Colon (tissue), 2 donors: ENCODE results near the gene PRR32.
"Not testable (repeated sequence)": the region's sequence is repeated elsewhere in the genome, so short reads cannot be mapped to it uniquely, and the experiment has no call there.

ENCODE experiments used
- FAIRE-seq: peaks from 2 replicates; lab custom pipeline; 2012; peaks lifted over from hg19 to GRCh38; lab: Jason Lieb, UNC
- donor health status: control.
- donor health status: control.

The PRR32 gene, protein sequence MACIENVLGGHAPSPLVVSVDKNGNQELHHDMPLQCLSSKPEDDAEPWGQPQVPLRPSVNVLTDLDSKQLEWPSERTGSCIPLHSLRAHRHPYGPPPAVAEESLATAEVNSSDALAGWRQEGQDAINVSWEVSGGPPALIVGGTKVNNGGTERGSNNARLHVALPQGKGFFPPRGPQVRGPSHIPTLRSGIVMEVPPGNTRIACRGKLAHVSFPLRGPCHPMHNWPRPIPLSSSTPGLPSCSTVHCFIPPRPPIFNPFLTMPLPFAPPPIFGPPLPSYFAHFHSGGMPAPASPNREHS

DNA sequence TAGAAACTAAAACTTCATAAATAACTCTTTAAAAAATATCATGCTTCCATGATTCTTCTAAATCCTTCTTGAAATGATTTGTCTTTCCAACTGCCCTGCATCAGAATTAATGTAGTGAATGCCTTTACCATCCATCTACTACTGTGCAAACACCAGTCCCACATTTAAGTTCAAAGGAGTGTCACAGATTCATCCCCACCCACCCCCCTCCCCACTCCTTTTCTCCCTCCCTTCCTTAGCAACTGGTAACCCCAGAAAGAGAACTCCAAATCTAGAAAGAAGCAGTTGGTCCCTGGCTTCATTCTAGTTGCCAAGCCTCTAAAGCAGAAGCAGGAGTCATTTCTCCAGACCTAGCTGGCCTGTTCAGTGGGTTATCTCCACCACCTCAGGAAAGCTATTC, at the start of gene PRR32:
PRR32 (plus strand) TSS at position 301 of the 400 bp plus-strand sequence. CDS start 115 bp downstream, outside the sequence.
- no peak for FAIRE-seq

DNA sequence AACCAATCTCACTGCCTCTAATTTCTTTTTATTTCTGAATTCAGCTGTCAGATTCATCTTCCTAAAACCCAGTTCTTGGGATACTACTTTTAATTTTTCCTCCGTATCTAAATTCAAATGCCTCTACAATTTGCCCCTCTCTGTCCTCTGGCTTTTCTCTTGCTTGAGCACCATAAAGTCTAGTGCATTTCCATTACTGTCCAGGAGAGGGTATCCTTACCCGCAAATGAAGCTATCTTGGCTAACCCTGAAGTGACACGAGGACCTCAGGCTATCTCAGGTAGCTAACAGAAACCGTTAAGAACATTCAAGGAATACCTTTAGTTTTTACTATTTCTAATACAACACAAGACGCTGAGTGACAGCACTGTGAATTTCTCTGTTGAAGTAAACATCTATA, 49.4 kb upstream of the PRR32 start:
- FAIRE-seq: no peak

DNA sequence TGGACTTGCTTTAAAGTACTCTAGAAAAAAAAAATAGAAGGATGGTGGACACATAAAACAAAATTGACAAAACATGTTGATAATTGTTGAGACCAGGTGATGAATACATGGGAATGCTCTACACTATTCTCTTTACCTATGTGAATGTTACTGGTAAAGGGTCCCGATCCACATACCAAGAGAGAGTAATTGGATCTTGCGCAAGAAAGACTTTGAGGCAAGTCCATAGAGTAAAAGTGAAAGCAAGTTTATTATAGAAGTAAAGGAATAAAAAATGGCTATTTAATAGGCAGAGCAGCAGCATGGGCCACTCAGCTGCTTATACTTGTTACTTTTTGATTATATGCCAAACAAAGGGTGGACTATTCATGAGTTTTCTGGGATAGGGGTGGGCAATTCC, 34.0 kb upstream of the PRR32 start:
- no peak for FAIRE-seq

DNA sequence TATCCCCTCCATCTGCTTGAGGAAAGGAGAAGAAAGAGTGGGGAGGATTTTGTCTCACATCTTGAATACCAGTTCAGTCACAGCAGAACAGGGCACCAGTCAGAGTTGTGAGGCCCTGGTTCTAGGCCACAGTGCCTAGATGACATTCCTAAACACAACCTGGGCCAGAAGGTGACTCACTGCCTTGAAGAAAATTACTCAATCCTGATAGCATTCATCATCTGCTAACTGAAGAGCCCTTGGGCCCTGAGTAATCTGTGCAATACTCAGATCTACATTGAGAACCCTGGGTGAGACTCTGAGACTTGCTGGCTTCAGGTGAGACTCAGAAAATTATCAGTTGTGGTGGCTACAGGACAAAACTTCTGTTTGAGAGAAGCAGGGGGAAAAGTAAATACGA, 20.5 kb upstream of the PRR32 start:
- no peak for FAIRE-seq

DNA sequence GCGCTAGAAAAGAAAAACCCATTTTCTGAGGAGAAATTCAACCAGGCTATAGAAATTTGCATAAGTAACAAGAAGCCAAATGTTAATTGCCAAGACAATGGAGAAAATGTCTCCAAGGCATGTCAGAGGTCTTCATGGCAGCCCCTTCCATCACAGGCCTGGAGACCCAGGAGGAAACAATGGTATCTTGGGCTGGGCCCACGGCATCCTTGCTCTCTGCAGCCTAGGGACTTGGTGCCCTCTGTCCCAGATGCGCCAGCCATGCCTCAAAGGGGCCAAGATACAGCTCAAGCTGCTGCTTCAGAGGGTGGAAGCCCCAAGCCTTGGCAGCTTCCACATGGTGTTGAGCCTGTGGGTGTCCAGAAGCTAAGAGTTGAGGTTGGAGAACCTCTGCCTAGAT, 12.7 kb upstream of the PRR32 start:
- not testable (repeated sequence) for FAIRE-seq

DNA sequence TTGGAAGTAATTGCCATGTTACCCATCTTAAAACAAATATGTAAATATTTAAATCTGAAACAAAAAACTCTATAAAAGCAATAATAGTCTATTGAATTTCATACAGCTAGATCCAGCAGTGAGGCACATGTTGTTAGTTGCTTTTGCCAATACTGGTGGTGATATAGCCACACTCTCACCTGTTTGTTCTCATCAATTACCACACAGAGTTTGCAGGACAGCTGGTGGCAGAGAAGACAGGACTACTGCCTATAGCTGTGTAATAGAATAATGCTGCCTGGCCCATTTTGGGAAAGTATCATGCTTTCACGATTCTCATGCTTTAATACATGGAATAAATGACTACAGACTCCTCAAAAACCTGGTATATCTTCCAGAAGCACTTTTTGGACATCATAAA, 3.7 kb upstream of the PRR32 start:
- no peak for FAIRE-seq

DNA sequence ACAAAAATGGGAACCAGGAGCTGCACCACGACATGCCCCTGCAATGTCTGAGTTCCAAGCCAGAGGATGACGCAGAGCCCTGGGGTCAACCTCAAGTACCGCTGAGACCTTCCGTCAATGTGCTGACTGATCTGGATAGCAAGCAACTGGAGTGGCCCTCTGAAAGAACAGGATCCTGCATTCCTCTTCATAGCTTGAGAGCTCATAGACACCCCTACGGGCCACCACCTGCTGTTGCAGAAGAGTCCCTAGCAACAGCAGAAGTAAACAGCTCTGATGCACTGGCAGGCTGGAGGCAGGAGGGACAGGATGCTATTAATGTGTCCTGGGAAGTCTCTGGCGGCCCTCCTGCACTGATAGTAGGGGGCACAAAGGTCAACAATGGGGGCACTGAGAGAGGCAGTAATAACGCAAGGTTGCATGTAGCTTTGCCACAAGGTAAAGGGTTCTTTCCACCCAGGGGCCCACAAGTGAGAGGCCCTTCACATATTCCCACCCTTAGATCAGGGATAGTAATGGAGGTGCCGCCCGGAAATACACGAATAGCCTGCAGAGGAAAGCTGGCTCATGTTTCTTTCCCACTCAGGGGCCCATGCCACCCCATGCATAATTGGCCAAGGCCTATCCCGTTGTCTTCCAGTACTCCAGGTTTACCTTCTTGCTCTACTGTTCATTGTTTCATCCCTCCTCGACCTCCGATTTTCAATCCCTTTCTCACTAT, 1.3 kb downstream of the PRR32 start:
- no peak for FAIRE-seq

DNA sequence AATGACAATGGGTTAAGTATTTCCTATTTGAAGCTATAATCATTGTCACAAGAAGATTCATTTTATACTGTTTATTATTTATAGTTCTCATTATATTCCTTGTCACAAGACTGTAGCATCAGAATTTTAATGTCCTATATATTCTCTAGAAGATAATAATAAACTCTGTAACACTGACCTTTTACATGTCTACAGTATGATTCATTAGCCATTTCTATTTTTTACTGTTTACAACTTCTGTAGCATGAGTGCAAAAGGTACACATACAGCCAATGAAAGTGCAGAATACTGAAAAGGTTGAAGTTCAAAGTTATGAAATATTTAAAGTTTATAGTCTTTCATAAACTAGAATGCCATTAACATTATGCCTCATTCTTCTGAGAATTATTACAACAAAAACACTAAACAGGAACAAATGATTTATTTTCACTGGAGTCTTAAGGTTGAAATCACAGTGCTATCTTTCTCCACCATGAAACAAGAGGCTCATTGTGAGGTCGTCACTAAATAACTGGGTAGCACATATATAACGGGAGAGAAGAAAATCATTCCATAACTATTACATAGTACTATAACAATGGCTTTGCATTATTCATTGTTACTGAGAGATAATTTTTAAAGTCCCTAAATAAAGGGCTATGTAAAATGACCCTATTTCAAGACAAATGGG, 4.9 kb downstream of the PRR32 start:
- peak; percentile 31 for FAIRE-seq

DNA sequence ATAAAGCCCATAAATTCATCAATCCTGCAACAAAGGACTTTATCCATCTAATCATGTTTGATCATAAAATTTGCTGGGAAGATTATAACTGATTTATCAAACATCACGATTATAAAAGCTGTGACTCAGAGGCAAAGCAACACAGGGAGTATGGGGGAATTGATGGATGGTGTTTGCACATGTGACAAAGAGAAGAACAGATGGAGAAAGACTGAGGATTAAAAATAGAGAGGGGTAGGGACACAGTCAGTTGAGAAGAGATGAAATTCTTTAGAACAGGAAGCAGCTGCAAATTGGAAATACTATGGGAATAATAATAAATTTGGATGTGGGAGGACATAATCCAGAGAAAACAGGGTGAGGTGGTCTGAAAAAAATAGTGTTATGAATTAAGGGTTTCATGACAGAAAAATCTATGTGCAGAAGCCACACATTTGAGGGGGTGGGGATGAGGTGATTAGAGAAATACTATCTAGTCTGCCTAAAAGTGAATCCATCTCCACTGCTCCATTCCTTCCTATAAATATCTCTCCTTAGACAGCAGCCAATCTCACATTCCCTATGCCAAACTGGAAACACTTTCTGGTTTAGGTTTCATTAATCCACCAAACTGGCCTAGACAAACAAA, 6.2 kb downstream of the PRR32 start:
- no peak for FAIRE-seq

DNA sequence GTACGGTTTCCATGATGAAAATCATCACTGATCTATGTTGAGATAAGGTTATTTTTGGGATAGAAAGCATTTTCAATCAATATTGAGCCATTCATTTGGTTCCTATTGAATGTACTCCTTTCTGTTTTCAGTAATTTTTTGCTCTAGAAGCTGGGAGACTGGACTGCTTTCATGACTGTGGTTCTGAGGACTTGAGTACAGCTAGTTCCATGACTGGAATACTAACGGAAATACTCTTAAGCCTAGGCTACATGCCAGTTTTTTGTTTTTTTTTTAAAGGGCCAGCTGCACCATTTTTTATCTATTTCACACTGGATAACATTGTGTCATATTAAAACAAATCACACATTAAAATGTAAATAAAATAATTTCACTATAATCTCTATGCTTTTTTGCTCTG, 16.7 kb downstream of the PRR32 start:
- no peak for FAIRE-seq

DNA sequence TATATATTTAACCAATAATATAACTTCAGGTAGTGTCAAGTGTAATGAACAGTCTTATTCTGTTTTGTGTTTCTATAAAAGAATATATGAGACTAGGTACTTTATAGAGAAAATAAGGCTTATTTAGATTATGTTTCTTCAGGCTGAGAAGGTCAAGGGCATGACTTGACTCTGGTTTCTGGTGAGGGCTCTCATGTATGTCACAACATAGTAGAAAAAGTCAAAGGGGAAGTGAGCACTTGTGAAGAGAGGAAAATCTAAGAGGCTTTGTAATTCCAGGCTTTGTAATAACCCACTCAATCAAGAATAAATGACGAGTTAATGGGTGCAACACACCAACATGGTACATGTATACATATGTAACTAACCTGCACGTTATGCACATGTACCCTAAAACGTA, 27.6 kb downstream of the PRR32 start:
- no peak for FAIRE-seq

DNA sequence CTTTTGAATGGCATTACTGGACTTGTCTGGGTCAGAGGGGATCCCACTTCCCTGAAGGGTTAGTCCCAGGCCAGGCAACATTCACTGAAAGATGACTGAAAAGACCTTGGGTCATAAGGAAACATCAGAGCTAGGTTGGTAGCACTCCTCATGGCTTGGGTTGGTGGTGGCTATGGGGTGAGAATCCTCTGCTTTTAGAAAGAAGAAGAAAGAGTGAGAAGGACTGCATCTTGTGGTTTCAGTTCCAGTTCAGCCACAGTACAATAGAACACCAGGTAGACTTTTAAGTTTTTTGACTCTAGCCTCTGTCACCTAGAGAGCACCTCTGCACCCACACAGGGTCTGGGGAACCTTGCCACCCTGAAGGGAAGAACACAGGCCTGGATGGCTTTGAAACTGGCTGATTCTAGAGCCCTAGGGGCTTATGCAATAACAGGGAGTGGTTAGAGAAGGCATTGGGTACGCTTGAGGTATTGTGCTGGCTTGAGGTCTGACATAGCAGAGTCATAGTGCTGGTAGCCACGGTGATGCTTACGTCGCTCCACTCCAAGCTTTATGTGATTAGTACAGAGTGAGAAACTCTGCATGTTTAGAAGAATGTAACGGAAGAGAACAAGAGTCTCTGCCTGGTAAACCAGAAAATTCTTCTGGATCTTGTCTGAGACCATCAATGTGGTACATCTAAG, 36.5 kb downstream of the PRR32 start:
- no peak for FAIRE-seq
